Measurements from ENCODE around the gene PPP3CA. TPM values are rescaled to one million over a fixed set of nuclear protein-coding genes. Genes with fewer than 3 reads are reported as not detected.

The PPP3CA gene
- total RNA-seq, 2 donors from 2014 or later, result 36.6 to 39.2 TPM

DNA sequence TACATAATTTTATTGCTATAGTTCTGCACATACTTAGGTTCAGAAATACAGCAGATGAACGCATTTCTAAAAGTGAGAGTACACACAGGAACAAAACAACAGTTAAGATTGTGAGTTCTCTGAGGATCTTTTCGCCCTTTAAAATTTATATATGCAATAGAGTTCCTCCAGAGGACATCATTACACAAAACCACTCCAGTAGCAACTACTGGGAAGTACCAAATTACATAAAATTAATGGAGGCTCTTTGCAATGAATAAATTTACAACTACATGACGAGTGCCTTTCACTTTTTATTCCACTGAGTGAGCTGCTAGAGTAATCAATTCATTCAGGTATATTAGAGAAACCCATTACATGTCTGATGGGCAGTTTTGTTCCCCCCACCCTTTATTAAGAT lies 107.2 kb downstream of the PPP3CA start:
- no peak overlapping the region for H3K27ac Mint-ChIP-seq

GRCh38 chr4:101239665-101240064 lies 107.7 kb downstream of the PPP3CA start:
- no peaks in the 10 kb centered on the region for H3K36me3 Mint-ChIP-seq (ENCODE audit: low read depth)

More for the DNA sequence above, 107.2 kb downstream of the PPP3CA start:
- Mint-ChIP-seq H3K4me1 (peaks cover 29% of the 10 kb centered on the region), H3K4me3 (no peak overlapping the region), H3K9me3 (no peaks in the 10 kb centered on the region), H3K36me3 (ENCODE audit: low read depth) (no peaks in the 10 kb centered on the region), H3K27me3 (ENCODE audit: insufficient read depth) (no peaks in the 10 kb centered on the region)
- no peak overlapping the region for H3K27ac ChIP-seq (ENCODE audit: low read depth, low read length)
- no peak for DNase-seq
- TF ChIP-seq CTCF (conservative IDR thresholded peaks at IDR 0.05), result no peak
- H3K4me1 ChIP-seq (ENCODE audit: control insufficient read depth, insufficient read depth, low read length), result peaks cover 6% of the 10 kb centered on the region
- no peaks in the 10 kb centered on the region for H3K9me3 ChIP-seq (ENCODE audit: control insufficient read depth, low read length)
- H3K27me3 ChIP-seq (ENCODE audit: control insufficient read depth, insufficient read depth, low read length, poor library complexity, severe bottlenecking), result no peaks in the 10 kb centered on the region
- H3K9ac ChIP-seq (ENCODE audit: extremely low read depth, low read length, poor library complexity, severe bottlenecking), result no peak overlapping the region
- H3K4me3 ChIP-seq (ENCODE audit: low read length), result no peak overlapping the region
- 80 to 96% methylated on average over 1 to 3 of the region's 3 CpGs for WGBS, 2 experiments (ENCODE audit: insufficient coverage in 1 of 2, insufficient read length in 1 of 2)
- H3K36me3 ChIP-seq (ENCODE audit: control insufficient read depth, insufficient read depth, low read length), result no peaks in the 10 kb centered on the region

DNA sequence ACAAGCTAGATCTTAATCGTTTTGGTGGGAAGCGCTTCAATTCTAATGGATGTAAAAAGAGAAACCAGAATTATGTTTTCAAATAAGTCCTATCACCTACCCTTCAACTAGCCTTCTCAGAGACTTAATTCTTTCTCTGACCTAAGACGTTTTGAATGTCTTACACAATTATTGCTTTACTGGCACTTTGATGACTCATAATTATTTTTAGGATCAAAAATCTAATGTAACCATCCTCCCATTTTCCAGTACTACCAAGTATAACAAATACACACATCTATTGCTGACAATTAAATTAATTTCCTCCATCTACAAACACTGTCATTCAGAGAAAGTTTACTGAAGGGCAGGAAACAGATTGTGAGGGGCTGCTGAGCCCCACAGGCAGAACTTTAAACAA lies 108.6 kb downstream of the PPP3CA start:
- Mint-ChIP-seq H3K36me3 (ENCODE audit: low read depth) (no peaks in the 10 kb centered on the region), H3K4me1 (peaks cover 17% of the 10 kb centered on the region), H3K27me3 (ENCODE audit: insufficient read depth) (no peaks in the 10 kb centered on the region), H3K4me3 (no peak overlapping the region), H3K9me3 (no peaks in the 10 kb centered on the region), H3K27ac (peak overlapping the region; percentile 5)
- DNase-seq, result no peak
- 91 to 100% methylated on average over 3 of the region's 3 CpGs for WGBS, 2 experiments (ENCODE audit: insufficient coverage in 1 of 2, insufficient read length in 1 of 2)
- Histone ChIP-seq H3K4me3 (ENCODE audit: low read length) (no peak overlapping the region), H3K27ac (ENCODE audit: low read depth, low read length) (no peak overlapping the region), H3K9me3 (ENCODE audit: control insufficient read depth, low read length) (no peaks in the 10 kb centered on the region), H3K9ac (ENCODE audit: extremely low read depth, low read length, poor library complexity, severe bottlenecking) (no peak overlapping the region), H3K27me3 (ENCODE audit: control insufficient read depth, insufficient read depth, low read length, poor library complexity, severe bottlenecking) (no peaks in the 10 kb centered on the region), H3K36me3 (ENCODE audit: control insufficient read depth, insufficient read depth, low read length) (no peaks in the 10 kb centered on the region), H3K4me1 (ENCODE audit: control insufficient read depth, insufficient read depth, low read length) (no peaks in the 10 kb centered on the region)
- no peak for TF ChIP-seq CTCF (conservative IDR thresholded peaks at IDR 0.05)

More at GRCh38 chr4:101239665-101240064, 107.7 kb downstream of the PPP3CA start:
- no peak for TF ChIP-seq CTCF (conservative IDR thresholded peaks at IDR 0.05)
- Mint-ChIP-seq H3K9me3 (no peaks in the 10 kb centered on the region), H3K4me3 (no peak overlapping the region), H3K4me1 (peaks cover 25% of the 10 kb centered on the region), H3K27ac (no peak overlapping the region), H3K27me3 (ENCODE audit: insufficient read depth) (no peaks in the 10 kb centered on the region)
- no peak for DNase-seq
- WGBS, 2 experiments (ENCODE audit: insufficient coverage in 1 of 2, insufficient read length in 1 of 2), result 93% methylated on average over 1 of the region's 1 CpG; no CpG with 5 or more reads in 1 of the 2 experiments
- Histone ChIP-seq H3K9ac (ENCODE audit: extremely low read depth, low read length, poor library complexity, severe bottlenecking) (no peak overlapping the region), H3K27me3 (ENCODE audit: control insufficient read depth, insufficient read depth, low read length, poor library complexity, severe bottlenecking) (no peaks in the 10 kb centered on the region), H3K4me3 (ENCODE audit: low read length) (no peak overlapping the region), H3K9me3 (ENCODE audit: control insufficient read depth, low read length) (no peaks in the 10 kb centered on the region), H3K36me3 (ENCODE audit: control insufficient read depth, insufficient read depth, low read length) (no peaks in the 10 kb centered on the region), H3K4me1 (ENCODE audit: control insufficient read depth, insufficient read depth, low read length) (peaks cover 3% of the 10 kb centered on the region), H3K27ac (ENCODE audit: low read depth, low read length) (no peak overlapping the region)
